SK-N-SH (cell line): ENCODE measurements around the gene LPCAT2.

Experiments used
- CHD2 ChIP-seq: fragments of 150-350 bp; IDR thresholded peaks from 2 replicates; pipeline ENCODE4 v1.6.1; 2018; ENCODE audit warnings: low read length; ENCODE audit not compliant: partially characterized antibody
- CTCF ChIP-seq: fragments of 200-600 bp; sonication (generic); IDR thresholded peaks from 2 replicates; pipeline ENCODE4 v1.6.1; 2017; ENCODE audit warnings: antibody characterized with exemption, mild to moderate bottlenecking, moderate library complexity

- TF ChIP-seq CTCF (no peak), CHD2 (no peak)
Measured at GRCh38 chr16:55569025-55569424, 60.2 kb downstream of the LPCAT2 start.
